GM19035 (cell line): ENCODE results near the gene SLC5A5.
A peak's percentile ranks its signal among the peaks of the same experiment; 100 is the strongest.

Experiments used
- ATAC-seq: cut with Tn5 transposase; IDR thresholded peaks from one replicate; pipeline ENCODE4 v1.9.1; 2021; ENCODE audit not compliant: unreplicated experiment

SLC5A5 gene

DNA sequence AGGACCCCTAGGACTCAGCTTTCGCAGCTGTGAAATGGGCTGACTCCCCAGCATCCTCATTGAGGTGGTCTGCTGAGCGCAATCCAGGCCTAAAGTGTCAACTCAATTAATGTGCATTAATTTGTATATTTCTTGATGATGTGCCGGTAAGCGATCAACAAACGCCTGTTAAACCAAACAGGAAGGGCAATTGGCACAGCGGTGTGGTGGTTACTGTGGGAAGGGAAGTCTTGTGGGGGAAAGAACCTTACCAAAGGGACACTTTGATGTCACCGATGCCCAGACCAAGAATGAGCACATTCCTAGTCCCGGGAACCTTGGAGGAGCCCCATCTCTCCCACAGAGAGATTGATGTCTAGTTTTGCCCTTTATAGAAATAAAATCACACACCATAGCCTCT, 25.6 kb upstream of the SLC5A5 start:
- ATAC-seq, result no peak

DNA sequence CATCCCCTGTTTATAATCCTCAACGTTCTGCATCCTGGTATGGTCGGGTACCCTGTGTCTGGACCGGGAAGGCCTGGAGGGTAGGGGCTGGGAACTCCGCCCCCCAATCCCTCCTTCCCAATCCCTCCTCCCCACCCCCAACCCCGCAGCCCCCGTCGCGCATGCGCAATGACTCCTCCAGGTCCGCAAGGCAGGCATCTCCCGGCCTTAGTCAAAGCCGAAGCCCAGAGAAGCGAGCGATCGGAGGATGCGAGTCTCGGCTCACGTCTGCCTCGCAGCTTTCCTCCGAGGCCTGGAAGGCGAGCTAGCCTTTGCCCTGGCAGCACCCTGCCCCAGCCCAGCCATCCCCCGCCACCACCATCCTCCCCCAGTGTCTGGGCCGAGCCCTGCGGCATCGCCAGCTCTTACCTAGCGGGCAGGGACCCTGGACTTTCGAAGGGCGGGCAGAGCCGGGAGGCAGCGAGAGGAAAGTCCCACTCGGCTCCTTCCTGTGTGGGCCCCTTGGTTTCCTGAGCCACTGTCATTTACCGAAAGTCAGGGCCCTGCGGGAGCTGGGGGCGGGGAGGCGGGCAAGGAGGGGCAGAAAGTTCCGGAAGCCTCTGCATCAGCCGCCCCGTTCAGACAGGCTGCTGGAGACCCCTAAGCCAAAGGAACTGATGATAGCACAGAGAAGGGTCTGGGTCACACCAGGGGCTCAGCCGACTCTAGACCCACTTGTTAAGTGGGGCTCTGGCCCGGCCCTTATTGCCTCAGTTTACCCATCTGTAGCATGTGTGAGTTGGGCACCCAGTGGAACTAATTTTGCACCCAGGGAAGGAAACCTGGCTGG, 24.0 kb upstream of the SLC5A5 start, which contains the start of gene JAK3:
Gene JAK3, minus strand, starts transcription at position 445 of the 829 bp plus-strand sequence. CDS start 3,565 bp downstream, outside the sequence.
- ATAC-seq, result peak; percentile 75

DNA sequence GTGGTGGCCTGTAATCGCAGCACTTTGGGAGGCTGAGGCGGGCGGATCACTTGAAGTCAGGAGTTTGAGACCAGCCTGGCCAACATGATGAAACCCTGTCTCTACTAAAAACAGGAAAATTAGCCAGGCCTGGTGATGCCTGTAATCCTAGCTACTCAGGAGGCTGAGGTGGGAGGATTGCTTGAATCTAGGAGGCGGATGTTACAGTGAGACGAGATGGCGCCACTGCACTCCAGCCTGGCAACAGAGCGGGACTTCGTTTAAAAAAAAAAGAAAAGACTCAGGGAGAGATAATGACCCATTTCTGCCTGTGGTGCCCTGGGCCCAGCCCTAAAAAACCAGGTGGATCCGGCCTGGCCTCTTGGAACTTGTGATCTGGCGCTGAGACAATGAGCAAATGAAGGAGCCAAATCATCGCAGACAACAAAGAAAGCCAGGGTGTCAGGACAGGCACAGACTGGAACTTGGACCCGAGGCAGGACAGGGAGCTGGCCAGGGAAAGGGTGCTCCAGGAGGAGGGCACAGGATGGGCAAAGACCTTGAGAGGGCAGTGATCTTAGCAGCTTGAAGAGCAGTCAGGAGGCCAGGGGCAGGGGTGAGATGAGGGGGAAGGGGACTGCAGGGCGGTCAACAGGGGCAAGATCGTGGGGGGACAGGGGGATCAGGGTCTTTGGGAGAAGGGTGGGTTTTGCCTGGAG, 23.0 kb upstream of the SLC5A5 start:
- ATAC-seq, result no peak

DNA sequence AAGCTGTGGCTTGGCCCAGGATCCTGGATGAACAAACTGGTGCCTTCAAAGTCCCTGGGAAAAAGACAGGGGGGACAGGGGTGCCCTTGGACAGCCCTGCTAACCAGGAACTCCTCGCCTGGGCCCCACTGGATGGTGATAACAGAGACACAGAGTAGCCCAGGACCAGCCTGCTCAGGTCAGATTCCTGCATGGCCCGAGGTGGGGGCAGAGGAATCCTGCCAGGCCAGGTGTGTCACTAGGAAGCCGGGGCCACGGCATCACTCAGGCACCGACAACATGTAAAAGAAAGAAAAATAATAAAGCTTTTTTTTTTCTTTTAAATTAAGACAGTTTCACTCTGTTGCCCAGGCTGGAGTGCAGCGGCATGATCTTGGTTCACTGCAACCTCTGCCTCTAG, 17.7 kb upstream of the SLC5A5 start:
- no peak for ATAC-seq

DNA sequence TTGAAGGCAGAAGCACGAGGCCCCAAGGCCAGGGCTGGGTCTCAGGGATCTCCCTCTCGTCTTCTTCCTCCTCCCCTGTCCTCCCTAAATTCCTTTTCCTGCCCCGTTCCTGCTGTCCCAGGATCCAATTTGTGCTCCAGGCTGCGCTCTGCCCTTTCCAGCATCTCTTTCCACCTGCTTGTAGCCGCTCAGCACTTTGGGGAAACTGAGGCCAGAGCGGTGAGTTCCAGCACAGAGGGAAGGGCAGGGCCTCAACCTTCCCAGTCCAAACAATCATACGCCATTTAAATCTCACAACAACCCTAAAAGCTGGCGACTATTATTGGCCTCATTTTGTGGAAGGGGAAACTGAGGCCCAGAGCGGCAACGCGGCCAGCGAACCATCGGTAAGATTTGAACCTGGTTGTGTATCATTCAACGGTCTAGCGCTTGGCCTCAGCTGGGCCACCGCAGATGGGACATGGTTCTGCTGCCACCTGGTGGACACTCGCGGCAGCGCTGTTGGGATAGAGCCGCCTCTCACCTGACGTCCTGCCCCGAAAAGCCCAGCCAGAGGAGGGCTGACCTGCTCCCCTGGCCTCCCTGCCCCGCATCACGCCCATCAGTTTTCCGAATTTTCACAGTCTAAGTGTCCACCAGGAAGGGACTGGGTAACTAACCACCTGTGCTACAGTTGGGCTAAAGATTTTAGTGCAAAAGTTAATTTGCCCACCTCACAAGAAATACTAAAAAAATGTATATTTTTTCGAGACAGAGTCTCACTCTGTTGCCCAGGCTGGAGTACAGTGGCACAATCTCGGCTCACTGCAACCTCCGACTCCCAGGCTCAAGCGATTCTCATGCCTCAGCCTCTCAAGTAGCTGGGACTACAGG, 16.2 kb upstream of the SLC5A5 start:
- ATAC-seq, result no peak

DNA sequence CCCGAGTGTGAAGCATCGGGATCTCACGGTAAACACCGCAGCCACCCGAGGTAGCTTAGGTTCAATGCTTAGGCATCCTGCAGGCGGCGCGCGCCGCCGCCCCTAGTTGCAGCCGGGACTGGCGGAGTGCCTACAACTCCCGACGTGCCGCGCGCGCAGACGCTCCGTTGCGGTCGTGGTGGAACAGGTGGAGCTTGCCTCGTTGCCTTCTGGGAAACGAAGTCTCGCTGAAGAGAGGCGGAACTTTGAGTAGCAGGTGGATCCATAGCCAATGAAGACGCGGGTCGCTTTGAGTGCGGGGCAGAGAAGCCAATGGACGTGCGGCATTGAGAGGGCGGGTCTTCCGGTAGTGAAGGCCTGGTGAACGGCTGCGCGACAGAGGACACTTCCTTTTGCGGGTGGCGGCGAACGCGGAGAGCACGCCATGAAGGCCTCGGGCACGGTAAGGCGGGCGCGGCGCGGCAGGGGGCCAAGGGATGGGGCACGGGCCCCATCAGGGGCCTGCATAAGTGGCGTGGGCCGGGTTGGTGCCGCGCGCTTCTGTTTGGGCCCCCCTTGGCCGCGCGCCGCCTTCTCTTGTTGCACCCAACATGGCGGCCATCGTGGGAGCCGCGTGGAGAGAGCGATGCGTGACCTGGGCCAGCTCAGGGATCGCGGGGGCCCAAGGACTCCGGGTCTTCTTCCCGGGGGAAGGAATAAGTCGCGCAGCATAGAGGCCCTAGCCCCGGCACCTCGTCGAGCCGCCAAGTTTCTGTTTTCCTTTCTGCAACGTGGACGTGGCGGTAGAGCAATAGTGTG, 12.0 kb upstream of the SLC5A5 start, which contains the start of gene RPL18A:
Gene RPL18A, plus strand, starts transcription at position 378 of the 798 bp plus-strand sequence. Its CDS starts 47 bp downstream, at position 425.
- peak; percentile 93 for ATAC-seq

DNA sequence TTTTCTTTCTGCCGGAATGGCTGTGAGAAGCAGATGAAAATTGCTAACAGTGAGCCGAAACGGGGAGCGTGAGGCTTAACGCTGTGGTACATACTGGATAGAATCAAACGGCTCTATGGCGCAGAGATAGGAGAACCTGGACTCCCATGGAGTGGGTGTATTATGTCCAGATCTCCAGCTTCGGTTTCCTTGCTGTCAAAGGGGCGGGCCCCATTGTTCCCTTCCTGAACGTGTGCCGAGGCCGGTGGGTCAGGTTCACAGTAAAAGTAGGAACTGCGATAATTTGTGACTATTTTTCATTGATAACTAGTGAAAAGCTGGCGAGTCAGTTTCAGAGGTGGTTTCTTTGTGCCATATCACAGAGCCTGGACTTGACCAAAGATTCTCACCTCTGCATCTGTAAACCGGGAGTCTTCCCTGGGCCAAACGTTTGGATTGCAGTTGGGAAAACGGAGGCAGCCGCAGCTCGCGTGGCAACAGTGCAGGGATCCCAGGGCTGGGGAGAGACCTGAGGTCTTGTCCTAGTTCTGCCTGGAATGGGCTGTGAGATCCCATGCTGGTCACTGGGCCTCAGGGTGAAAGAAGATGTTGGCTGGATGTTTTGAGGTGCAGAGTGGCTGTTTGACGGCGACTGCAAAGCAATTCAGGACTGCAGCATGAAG, 11.3 kb upstream of the SLC5A5 start:
- ATAC-seq, result no peak

DNA sequence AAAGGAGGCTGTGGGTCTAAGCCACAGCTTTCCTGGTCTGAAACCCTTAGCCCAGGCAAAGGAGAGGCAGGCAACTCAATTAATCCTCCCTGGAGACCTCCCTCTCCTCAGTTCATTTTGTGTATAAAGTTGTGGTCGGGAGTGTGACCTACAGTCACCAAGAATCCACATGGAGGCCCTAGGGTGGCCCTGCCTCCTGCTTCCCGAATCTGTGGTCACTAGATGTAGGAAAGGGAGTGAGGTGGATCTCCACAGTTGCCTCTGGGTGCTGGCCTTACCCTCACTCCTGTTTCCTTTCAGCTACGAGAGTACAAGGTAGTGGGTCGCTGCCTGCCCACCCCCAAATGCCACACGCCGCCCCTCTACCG, 10.8 kb upstream of the SLC5A5 start:
- no peak for ATAC-seq

DNA sequence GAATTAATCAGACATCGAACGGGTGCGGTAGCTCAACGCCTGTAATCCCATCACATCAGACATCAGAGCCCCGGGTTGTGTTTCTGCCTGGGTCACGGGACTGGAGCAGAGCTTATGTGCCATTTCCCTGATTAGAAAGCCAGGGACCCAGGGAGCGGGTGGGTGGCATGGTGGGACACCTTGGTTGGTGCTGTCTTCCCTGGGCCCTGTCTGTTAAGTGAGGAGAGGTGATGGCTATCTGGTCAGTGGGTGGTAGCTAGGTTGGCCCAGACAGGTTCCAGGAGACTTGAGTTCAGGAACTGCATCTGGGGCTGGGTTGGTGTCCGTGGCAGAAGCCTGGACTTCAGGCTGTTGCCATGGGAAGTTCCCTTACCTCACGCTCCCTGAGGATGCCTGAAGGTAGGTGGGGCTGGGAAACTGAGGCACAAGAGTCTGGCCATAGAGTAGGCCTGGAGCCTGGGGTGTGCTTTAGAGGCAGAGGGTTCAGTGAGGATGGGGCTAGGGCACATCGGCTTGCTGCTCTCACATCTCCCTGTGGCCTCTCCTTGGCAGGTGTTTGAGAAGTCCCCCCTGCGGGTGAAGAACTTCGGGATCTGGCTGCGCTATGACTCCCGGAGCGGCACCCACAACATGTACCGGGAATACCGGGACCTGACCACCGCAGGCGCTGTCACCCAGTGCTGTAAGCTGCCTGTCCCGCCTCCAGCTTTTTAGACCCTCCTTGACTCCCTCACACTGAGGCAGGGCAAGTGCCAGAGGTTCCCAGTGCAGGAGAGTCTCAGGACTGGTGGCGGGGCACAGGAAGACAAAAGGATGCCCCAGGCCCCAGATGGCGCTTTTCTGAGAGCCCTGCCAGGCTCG, 10.0 kb upstream of the SLC5A5 start:
- ATAC-seq, result no peak

DNA sequence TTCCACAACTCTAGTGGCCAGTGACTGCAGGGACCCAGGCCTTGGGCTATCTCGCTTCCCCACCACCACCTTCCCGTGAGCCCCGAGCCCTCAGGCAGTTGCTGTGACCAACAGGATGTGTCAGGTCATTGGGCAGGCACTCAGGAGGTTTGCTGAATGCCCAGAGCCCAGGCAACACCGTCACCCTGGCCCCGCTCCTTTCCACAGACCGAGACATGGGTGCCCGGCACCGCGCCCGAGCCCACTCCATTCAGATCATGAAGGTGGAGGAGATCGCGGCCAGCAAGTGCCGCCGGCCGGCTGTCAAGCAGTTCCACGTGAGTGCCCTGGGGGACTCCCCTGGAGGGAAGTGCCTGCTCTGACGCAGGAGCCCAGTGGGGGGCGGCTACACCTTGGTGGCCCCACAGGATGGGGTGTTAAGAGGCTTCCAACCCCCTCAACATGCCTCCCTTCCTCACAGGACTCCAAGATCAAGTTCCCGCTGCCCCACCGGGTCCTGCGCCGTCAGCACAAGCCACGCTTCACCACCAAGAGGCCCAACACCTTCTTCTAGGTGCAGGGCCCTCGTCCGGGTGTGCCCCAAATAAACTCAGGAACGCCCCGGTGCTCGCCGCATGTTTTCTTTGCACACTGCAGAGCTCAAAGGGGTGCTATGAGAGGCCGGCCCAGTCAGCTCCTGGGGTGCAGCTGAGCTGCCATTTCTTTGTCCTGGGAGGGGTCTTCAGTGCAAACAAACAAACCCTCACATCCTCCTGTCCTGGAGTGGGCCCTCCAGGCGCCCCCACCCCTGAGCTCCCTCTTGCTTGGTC, 8.8 kb upstream of the SLC5A5 start:
- ATAC-seq, result no peak

DNA sequence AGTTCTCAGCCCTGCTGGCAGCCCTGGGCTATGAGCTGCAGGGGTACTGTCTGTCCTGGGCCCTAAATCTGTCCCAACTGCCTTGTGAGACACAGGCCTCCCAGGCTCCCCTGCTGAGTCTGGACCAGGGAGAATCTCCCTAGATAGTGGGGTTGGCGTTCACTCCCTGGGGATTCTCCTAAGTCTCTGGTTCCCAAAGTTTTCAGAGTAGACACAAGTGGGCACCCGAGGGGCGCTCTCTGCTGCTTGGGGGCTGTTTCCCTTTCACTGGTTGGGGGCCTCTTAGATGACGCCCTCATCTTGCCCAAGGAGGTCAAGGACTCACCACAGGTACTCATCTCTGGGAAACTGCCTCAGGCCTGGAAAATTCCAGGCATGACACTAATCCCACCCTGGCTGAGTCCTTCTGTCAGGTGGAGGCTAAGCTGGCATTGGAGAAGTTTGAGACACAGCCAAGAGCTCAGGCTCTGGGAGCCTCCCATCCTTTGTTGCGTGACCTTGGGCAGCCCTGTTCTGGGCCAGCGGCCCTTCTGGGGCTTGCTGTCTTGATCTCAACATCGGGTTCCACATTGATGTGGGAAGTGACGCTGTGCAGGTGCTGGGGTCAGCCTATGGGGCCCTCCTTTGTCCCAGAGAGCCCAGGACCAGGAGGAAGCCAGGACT, 8.1 kb upstream of the SLC5A5 start:
- no peak for ATAC-seq

DNA sequence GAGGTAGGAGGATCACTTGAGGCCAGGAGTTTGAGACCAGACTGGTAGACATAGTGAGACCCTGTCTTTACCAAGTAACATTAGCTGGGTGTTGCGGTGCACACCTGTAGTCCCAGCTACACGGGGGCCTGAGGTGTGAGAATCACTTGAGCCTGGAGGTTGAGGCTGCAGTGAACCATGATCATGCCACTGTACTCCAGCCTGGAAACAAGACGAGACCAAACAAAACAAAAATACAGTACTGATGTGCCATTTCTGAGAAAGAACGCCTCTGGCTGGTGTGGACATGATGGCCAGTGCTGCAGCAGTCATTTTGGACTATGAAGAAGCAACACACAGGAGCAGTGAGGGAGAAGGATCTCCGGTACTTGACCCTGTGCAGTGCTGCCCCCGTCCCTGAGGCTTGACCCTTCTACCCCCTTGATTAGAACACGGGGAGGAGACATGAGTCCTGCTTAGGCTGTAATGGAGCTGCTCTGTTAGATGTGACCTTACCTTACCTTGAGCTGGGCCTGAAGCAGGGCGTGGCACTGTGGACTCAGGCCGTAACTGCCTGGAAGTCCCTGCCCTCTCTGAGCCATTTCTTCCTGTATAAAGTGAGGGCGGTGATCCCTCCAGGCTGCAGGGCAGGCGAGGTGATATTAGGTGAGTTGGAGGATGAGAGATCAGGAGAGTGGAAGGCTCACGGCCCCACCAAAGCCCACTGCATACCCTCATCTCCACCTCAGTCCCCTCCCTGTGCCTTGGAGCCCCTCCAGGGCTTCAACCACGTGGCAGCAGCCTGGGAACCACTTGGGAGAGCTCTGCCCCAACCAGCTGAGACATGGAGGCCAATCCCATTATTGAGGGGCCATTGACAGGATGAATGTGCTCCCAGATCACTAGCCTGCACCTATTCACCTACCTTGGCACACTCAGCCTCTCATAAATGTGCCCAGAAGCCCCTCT, 6.1 kb upstream of the SLC5A5 start:
- ATAC-seq, result no peak

DNA sequence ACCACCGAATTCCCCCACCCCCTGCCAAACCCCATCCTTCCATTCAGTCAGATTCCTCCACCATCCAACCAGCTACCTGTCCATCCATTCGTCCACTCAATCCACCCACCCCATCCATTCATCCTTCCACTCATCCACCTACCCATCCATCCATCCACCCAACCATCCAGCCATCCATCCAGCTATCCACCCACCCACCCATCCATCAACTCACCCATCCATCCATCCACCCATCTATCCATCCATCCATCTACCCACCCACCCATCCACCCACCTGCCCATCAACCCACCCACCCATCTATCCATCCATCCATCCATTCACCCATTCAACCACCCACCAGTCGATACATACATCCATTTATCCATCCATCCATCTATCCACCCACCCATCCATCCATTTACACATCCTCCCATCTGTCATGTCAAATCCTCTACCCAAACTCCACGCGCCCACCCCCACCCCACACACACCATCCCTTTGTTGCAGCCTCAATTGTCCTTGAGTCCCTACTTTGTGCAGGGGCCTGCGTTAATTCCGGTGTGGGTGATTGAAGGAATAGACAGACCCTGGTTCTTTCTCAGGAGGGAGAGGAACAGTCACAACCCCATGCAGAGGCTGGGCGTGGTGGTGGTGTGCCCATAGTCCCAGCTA, 5.3 kb upstream of the SLC5A5 start:
- no peak for ATAC-seq

DNA sequence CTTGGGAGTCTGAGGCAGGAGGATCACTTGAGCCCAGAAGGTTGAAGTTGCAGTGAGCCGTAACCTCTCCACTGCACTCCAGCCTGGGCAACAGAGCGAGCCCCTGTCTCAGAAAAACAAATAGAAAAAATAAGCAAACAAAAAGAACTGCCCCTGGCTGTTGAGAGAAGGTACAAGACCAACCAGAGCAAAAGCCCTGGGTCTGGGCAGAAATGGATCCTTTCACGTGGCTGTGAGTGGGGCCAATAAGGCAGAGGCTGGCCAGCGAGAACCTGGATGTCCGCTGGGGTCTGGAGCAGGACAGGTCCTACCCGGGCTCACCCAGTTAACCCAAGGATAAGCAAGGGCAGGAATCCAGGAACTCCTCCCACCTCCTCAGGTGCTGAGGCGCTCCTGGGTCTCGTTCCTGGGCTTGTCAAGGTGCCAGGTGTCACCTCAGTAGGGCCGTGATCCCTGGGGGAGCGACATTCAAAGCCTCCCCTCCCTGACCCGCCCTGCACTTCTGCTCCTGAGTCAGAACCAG, 4.7 kb upstream of the SLC5A5 start:
- no peak for ATAC-seq

DNA sequence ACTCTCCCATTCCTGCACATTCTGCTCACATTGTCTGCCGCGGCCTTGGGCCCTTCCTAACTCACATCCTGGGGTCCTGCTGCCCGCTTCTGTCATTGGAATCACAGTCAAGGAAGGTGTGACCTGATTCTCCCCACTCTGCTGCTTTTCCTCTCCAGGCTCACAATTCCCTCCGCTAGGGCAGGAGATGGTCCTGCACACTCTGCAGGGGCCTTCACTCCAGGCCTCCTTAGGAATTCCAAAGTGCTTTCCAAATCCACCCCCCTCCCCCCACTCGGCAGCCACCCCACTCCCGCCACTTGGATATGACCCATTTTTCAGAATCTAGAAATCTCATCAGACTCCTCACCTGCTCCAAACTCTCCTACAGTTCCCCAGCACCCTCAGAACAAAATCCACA, 3.1 kb upstream of the SLC5A5 start:
- ATAC-seq, result no peak

DNA sequence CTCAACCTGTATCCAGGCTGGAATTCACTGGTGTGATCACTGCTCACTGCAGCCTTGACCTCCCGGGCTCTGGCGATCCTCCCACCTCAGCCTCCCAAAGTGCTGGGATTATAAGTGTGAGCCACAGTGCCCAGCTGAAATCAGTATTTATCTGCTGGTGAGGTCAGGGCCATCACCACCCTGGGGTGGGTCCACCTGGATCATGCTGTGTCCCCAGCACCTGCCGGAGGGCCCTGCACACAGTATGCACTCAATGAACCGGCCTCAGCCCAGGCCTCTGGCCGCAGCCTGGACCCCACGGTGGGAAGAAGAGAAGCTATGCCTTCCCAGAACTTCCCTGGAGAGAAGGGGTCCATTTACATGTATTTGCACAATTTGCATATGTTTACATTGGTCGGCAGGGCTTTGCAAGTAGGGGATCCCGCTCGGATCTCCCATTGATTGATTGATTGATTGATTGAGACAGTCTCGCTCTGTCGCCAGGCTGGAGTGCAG, 2.6 kb upstream of the SLC5A5 start:
- ATAC-seq, result no peak
